ENCODE results near the gene YEATS4. TPM values are rescaled to one million over a fixed set of nuclear protein-coding genes. Genes with fewer than 3 reads are reported as not detected.
"Not testable (repeated sequence)": the region's sequence is repeated elsewhere in the genome, so short reads cannot be mapped to it uniquely, and the experiment has no call there.

The YEATS4 gene
- total RNA-seq, result 28.7 and 31.4 TPM in 2 replicates

- intact Hi-C loops (cut with micrococcal nuclease), result loop anchor here (1.0 to 10.0 kb wide), 7 partner anchors 120 to 1008 kb away; partner anchors contain the start of genes CCT2, CNOT2, CPM and CPSF6
These were observed at the start of gene YEATS4 for GRCh38 chr12:69359531-69360347. Gene YEATS4 (plus strand): TSS chr12:69359743. CDS start chr12:69359973, 230 bp downstream.

DNA sequence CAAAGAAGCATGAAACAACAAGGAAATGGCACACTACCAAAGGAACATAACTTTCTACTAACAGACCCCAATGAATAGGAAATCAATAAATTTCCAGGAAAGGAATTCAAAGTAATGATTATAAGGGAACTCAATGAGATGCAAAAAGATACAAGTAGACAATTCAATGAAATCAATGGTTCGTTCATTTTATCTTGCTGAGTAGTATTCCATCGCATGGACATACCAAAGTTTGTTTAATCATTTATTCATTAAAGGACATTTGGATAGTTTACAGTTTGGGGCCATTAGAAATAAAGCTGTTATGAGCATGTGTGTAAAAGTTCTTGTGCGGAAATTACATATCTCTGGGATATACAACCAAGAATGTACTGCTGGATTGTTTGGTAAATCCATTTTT, 46.3 kb upstream of the YEATS4 start:
- intact Hi-C loops (cut with micrococcal nuclease), result no loop called here

DNA sequence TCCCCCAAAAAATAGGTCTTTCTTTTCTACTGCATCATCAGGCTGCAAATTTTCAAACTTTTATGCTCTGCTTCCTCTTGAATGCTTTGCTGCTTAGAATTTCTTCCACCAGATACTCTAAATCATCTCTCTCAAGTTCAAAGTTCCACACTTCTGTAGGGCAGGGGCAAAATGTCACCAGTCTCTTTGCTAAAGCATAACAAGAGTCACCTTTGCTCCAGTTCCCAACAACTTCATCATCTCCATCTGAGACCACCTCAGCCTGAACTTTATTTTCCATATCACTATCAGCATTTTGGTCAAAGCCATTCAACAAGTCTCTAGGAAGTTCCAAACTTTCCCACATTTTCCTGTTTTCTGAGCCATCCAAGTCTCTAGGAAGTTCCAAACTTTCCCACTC, 42.8 kb upstream of the YEATS4 start:
- intact Hi-C loops (cut with micrococcal nuclease), result not testable (repeated sequence)

DNA sequence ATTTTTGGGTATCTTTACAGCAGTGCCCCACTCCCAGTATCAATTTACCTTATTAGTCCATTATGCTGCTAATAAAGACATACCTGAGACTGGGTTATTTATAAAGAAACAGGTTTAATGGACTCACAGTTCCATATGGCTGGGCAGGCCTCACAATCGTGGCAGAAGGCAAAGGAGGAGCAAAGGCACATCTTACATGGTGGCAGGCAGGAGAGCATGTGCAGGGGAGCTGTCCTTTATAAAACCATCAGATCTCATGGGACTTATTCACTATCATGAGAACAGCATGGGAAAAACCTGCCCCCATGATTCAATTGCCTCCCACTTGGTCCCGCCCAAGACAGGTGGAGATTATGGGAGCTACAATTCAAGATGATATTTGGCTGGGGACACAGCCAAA, 42.3 kb upstream of the YEATS4 start:
- intact Hi-C loops (cut with micrococcal nuclease), result not testable (repeated sequence)

DNA sequence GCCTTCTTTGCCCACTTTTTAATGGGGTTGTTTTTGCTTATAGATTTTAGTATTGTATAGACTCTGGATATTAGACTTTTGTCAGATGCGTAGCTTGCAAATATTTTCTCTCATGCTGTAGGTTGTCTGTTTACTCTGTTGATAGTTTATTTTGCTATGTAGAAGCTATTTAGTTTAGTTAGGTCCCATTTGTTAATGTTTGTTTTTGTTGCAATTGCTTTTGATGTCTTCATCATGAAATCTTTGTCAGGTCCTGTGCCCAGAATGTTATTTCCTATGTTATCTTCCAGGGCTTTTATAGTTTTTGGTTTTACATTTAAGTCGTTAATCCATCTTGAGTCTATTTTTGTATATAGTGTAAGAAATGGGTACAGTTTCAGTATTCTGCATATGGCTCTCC, 41.3 kb upstream of the YEATS4 start:
- intact Hi-C loops (cut with micrococcal nuclease), result no loop called here

GRCh38 chr12:69321351-69321750, 38.2 kb upstream of the YEATS4 start:
- intact Hi-C loops (cut with micrococcal nuclease), result no loop called here

DNA sequence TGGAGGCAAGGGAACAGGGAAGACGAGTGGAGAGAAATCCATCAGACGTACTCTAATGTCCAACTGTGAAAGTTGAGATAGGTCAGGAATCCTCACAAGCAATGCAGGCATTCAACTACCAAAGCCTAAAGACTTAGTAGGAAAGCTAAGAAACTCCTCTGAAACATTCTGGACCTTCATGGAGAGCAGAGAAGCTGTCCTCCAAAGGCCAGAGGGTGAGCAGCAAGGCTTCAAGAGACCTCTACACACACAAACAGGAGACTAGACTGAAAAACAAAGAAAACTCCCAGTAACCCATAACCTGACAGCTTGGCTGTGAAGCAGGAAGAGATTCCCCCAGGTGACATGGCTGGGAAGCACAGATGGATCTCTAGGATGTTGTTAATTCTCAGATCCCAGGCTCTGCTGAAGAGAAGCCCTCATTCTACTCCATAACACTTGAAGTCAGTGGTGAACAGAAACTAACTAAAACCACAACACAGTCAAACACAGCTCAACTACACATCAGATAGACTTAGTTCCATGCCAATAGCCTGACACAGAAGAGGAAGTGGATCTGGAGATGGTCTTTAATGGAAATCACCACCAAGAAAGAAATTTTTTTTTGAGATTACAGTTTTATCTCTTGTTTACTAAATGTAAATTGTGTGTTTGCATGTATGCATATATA, 34.6 kb upstream of the YEATS4 start:
- intact Hi-C loops (cut with micrococcal nuclease), result no loop called here

GRCh38 chr12:69328426-69328825, 31.1 kb upstream of the YEATS4 start:
- intact Hi-C loops (cut with micrococcal nuclease), result no loop called here

GRCh38 chr12:69329669-69330428, 29.7 kb upstream of the YEATS4 start:
- intact Hi-C loops (cut with micrococcal nuclease), result loop anchor here (1.0 kb wide), 1 partner anchor 91 kb away; the partner anchor contains the start of gene CPSF6

- intact Hi-C loops (cut with micrococcal nuclease), result loop anchor here (1.0 kb wide), 4 partner anchors 27 to 176 kb away; partner anchors contain the start of gene CPSF6
These were observed 28.8 kb upstream of the YEATS4 start for GRCh38 chr12:69330475-69331473.

GRCh38 chr12:69331519-69331908, 28.0 kb upstream of the YEATS4 start:
- intact Hi-C loops (cut with micrococcal nuclease), result loop anchor here (1.0 kb wide), 3 partner anchors 26 to 177 kb away; no protein-coding TSS in a partner anchor

GRCh38 chr12:69331909-69332684, 27.4 kb upstream of the YEATS4 start:
- intact Hi-C loops (cut with micrococcal nuclease), result loop anchor here (1.0 kb wide), 3 partner anchors 25 to 178 kb away; no protein-coding TSS in a partner anchor

GRCh38 chr12:69332815-69333358, 26.7 kb upstream of the YEATS4 start:
- intact Hi-C loops (cut with micrococcal nuclease), result no loop called here

GRCh38 chr12:69334158-69334557, 25.4 kb upstream of the YEATS4 start:
- intact Hi-C loops (cut with micrococcal nuclease), result no loop called here

DNA sequence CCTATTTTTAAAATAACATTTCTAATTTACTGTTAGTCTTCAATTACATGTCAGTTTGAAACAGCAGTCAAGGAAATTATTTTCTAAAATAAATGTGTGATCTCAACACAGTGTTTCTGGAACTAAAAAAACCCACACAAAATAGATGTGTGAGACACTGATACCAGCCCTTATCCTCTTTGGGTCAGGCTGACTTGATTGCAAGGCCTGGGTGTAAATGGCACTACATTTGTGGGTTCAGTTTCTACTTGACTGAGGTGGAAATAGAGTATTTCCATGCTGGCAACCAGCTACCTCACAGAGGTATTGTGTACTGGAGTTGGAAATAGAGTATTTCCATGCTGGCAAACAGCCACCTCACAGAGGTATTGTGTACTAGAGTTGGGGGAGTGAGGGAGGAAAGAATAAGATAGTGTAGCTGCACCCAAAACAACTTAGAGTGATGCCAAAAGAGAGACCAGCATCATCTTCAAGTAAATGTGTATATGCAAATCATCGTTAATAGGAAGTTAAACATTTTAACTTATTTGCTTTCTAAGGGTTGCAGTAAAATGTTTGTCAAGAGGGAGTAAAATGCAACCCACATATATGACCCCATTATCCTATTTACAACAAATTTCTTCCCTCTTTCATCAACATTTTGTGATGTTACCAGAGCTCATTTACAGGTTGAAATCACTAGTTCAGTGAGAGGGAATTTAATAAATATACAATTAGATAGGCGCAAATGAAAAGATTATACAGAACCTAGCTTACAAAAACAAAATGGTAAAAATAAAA, 22.0 kb upstream of the YEATS4 start:
- intact Hi-C loops (cut with micrococcal nuclease), result no loop called here

- intact Hi-C loops (cut with micrococcal nuclease), result no loop called here
These were observed 21.3 kb upstream of the YEATS4 start for GRCh38 chr12:69338120-69338859.

DNA sequence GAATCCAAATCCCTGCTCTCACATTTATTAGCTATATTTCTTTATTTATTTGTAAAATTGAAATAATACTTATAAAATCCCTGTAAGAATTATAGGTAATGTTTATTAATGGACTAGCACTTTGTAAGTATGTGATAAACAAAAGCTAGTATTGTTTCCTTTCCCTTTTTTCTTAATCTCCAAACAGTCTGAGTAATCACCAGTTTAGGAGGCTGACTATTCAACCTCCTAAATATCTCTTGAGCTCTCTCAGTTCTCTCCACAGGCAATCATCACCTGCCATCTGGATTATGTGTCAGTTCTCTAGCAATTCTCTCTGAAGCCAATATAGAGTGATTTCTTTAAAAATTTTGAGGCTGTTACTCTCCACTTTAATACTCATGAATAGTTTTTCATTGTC, 20.6 kb upstream of the YEATS4 start:
- intact Hi-C loops (cut with micrococcal nuclease), result no loop called here

DNA sequence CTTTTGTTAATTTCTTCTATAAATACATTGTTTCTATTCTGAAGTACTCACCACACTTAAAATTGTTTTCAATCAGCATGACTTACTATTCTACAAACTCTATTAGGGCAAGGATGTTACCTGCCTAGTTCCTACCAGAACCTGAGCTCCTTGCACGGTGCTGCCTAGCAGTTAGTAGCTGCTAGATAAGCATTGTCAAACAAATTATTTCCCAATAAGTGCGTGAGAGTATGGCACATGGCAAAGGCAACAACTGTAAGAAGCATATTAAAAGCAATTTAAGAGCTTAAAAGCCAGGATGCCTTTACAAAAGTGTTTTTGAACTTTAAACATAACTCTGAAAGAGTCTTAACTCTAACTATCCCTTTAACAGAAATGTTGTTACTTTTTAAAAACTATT, 19.5 kb upstream of the YEATS4 start:
- intact Hi-C loops (cut with micrococcal nuclease), result no loop called here

All from T-helper 1 cell treated with Interleukin-12 subunit alpha and Interleukin-12 subunit beta and Interleukin-4 antibody, amounts not matched to agents 30 ng/mL and 1 ng/mL, for 36 hours (primary cell).